HG03196 (cell line): ENCODE data around the gene NEURL1.

ENCODE experiments used
- ATAC-seq: cut with Tn5 transposase; IDR thresholded peaks from one replicate; pipeline ENCODE4 v1.9.1; 2021; ENCODE audit not compliant: unreplicated experiment

NEURL1 gene

GRCh38 chr10:103545366-103545765 lies 51.9 kb downstream of the NEURL1 start:
- ATAC-seq: no peak

- no peak for ATAC-seq
Observed at GRCh38 chr10:103545771-103546281, 52.3 kb downstream of the NEURL1 start.

- no peak for ATAC-seq
Observed at GRCh38 chr10:103546401-103546800, 52.9 kb downstream of the NEURL1 start.

- no peak for ATAC-seq
Observed at GRCh38 chr10:103547391-103547946, 54.0 kb downstream of the NEURL1 start.

GRCh38 chr10:103548006-103548405 lies 54.5 kb downstream of the NEURL1 start:
- ATAC-seq: no peak

- ATAC-seq: no peak
Observed at GRCh38 chr10:103548581-103549348, 55.3 kb downstream of the NEURL1 start.

- ATAC-seq: no peak
Observed at GRCh38 chr10:103549349-103549685, 55.8 kb downstream of the NEURL1 start.

- ATAC-seq: no peak
Observed at GRCh38 chr10:103550229-103550628, 56.7 kb downstream of the NEURL1 start.

- ATAC-seq: no peak
Observed at GRCh38 chr10:103551619-103552602, 58.4 kb downstream of the NEURL1 start.

GRCh38 chr10:103552856-103553742 lies 59.6 kb downstream of the NEURL1 start:
- ATAC-seq: no peak

- ATAC-seq: no peak
Observed at GRCh38 chr10:103553743-103554487, 60.4 kb downstream of the NEURL1 start.

- no peak for ATAC-seq
Observed at GRCh38 chr10:103554488-103555324, 61.2 kb downstream of the NEURL1 start.

- no peak for ATAC-seq
Observed at GRCh38 chr10:103555325-103555649, 61.8 kb downstream of the NEURL1 start.

- no peak for ATAC-seq
Observed at GRCh38 chr10:103555712-103556111, 62.2 kb downstream of the NEURL1 start.

GRCh38 chr10:103556383-103557007 lies 63.0 kb downstream of the NEURL1 start:
- no peak for ATAC-seq

- ATAC-seq: no peak
Observed at GRCh38 chr10:103557455-103557854, 64.0 kb downstream of the NEURL1 start.

- ATAC-seq: no peak
Observed at GRCh38 chr10:103558911-103559310, 65.4 kb downstream of the NEURL1 start.

GRCh38 chr10:103559776-103560175 lies 66.3 kb downstream of the NEURL1 start:
- no peak for ATAC-seq

GRCh38 chr10:103560886-103561285 lies 67.4 kb downstream of the NEURL1 start:
- ATAC-seq: no peak
